Measurements from ENCODE around the gene SLC12A2.

Gene SLC12A2

DNA sequence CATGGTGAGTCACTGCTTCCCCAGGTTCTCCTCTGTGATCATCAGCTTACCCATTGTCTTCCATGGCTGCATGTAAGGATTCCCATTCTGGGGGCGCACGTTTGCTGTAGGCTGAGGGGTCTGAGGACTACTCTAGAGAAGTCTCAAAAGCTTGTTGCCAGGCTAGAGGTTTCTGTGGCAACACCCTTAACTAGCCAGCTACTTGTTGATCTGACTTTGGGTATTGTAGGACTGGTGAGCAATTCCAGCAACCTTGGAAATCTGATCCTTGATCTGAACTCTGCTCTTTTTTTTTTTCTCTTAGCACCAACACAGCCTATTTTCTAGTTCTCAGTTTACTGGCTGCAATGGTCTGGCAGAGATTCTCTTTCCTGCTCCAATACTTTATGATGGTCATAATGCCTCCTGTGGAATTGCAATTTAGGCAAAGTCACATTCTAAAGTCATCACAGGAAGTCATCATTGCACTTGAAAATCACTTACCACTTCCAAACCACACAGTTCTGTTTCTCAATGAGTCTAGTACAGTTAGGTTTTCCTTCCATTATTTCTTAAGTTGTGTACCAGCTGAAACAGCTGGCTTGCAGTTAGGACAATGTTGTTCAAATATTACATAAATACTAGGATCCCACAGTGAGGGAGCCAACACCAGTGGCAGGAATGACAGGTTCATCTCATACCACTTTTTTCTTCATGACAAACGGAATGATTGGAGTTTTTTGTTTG lies 110.3 kb downstream of the SLC12A2 start:
- Histone ChIP-seq H3K4ac (ENCODE audit: low read depth, low read length) (no peak overlapping the region), H4K12ac (ENCODE audit: low read depth, low read length) (no peak overlapping the region), H3K27me3 (ENCODE audit: insufficient read depth, low read length) (no peaks in the 10 kb centered on the region), H3K18ac (ENCODE audit: low read length) (no peak overlapping the region), H3K9ac (ENCODE audit: low read length) (no peak overlapping the region), H2AFZ (ENCODE audit: insufficient read depth, low read length, poor library complexity) (no peak overlapping the region), H2AK5ac (ENCODE audit: low read length) (no peak overlapping the region), H4K91ac (ENCODE audit: low read depth, low read length) (no peak overlapping the region), H3K4me3 (ENCODE audit: low read depth, low read length) (no peak overlapping the region), H2BK12ac (ENCODE audit: low read length) (no peak overlapping the region), H3K14ac (ENCODE audit: low read length) (no peak overlapping the region), H4K8ac (ENCODE audit: low read depth, low read length) (no peak overlapping the region), H2BK5ac (ENCODE audit: low read depth, low read length, poor library complexity) (no peak overlapping the region), H3K27ac (ENCODE audit: low read depth, low read length) (no peak overlapping the region), H3K9me3 (ENCODE audit: insufficient read depth, low read depth, low read length) (no peaks in the 10 kb centered on the region), H3K36me3 (ENCODE audit: control insufficient read depth in 1 of 2, insufficient read depth in 2 of 2, low read length in 2 of 2) (no peaks in the 10 kb centered on the region), H3K4me1 (ENCODE audit: control insufficient read depth in 1 of 2, insufficient read depth in 2 of 2, low read length in 2 of 2) (peaks cover 2 to 3% of the 10 kb centered on the region in 2 experiments), H3K79me2 (ENCODE audit: control insufficient read depth, insufficient read depth, low read length, poor library complexity) (no peaks in the 10 kb centered on the region), H3K23ac (ENCODE audit: low read length) (no peak overlapping the region), H3K79me1 (ENCODE audit: low read length) (no peaks in the 10 kb centered on the region), H2BK120ac (ENCODE audit: insufficient read depth, low read length, poor library complexity) (no peak overlapping the region), H3K4me2 (ENCODE audit: low read length) (no peak overlapping the region)
- DNase-seq, result no peak
- no CpG with 5 or more reads among the region's 3 CpGs for WGBS (ENCODE audit: extremely low coverage, insufficient coverage, insufficient read length)

DNA sequence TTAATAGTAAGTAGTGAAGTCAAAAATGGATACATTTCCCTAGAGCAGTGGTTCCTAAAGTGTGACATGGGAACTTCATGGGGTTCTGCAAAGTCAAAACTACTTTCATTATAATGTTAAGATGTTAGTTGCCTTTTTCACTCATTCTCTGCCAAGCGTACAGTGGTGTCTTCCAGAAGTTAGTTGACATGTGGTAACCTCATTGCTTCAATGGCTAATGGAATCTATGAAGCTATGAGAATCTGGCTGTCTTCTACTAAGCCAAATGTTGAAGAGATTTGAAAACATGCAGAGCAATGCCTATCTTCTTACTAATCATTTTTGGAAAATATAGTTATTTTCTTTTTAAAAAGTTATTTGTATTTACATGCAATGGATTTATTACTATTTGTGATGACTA lies 111.8 kb downstream of the SLC12A2 start:
- H2AFZ ChIP-seq (ENCODE audit: insufficient read depth, low read length, poor library complexity), result no peak overlapping the region
- no peaks in the 10 kb centered on the region for H3K9me3 ChIP-seq (ENCODE audit: insufficient read depth, low read depth, low read length)
- no peaks in the 10 kb centered on the region for H3K36me3 ChIP-seq (ENCODE audit: control insufficient read depth in 1 of 2, insufficient read depth in 2 of 2, low read length in 2 of 2)
- no peaks in the 10 kb centered on the region for H3K27me3 ChIP-seq (ENCODE audit: insufficient read depth, low read length)
- no peak overlapping the region for H3K14ac ChIP-seq (ENCODE audit: low read length)
- no peak overlapping the region for H3K27ac ChIP-seq (ENCODE audit: low read depth, low read length)
- H3K23ac ChIP-seq (ENCODE audit: low read length), result no peak overlapping the region
- no peak overlapping the region for H2AK5ac ChIP-seq (ENCODE audit: low read length)
- peaks cover 9% of the 10 kb centered on the region in 2 experiments for H3K4me1 ChIP-seq (ENCODE audit: control insufficient read depth in 1 of 2, insufficient read depth in 2 of 2, low read length in 2 of 2)
- no peak overlapping the region for H3K9ac ChIP-seq (ENCODE audit: low read length)
- no peak overlapping the region for H4K91ac ChIP-seq (ENCODE audit: low read depth, low read length)
- H3K79me2 ChIP-seq (ENCODE audit: control insufficient read depth, insufficient read depth, low read length, poor library complexity), result no peaks in the 10 kb centered on the region
- no peak for DNase-seq
- H2BK5ac ChIP-seq (ENCODE audit: low read depth, low read length, poor library complexity), result no peak overlapping the region
- no peak overlapping the region for H4K8ac ChIP-seq (ENCODE audit: low read depth, low read length)
- no peak overlapping the region for H3K4me3 ChIP-seq (ENCODE audit: low read depth, low read length)
- no peak overlapping the region for H3K4me2 ChIP-seq (ENCODE audit: low read length)
- H3K4ac ChIP-seq (ENCODE audit: low read depth, low read length), result no peak overlapping the region
- no peak overlapping the region for H2BK120ac ChIP-seq (ENCODE audit: insufficient read depth, low read length, poor library complexity)
- no CpG with 5 or more reads among the region's 1 CpG for WGBS (ENCODE audit: extremely low coverage, insufficient coverage, insufficient read length)
- no peak overlapping the region for H4K12ac ChIP-seq (ENCODE audit: low read depth, low read length)
- no peak overlapping the region for H3K18ac ChIP-seq (ENCODE audit: low read length)
- H2BK12ac ChIP-seq (ENCODE audit: low read length), result no peak overlapping the region
- no peaks in the 10 kb centered on the region for H3K79me1 ChIP-seq (ENCODE audit: low read length)

DNA sequence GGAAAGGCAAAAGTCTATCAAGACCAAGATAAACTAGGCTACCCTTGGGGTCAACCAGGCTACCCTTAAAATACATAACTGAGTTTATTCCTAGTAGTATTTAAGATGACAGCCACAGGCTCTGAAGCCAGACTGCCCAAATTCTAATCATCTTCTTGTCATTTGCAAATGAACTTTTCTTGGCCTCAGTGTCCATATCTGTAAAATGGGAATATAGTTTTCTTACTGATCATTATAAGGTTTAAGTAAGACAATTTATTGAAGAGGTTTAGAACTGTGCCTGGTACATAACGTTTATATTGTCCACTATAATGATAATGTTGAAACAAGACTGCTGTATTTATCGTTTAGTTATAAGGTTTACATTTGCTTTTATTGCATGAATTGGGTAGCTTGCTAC lies 112.5 kb downstream of the SLC12A2 start:
- H2BK120ac ChIP-seq (ENCODE audit: insufficient read depth, low read length, poor library complexity), result no peak overlapping the region
- no peaks in the 10 kb centered on the region for H3K9me3 ChIP-seq (ENCODE audit: insufficient read depth, low read depth, low read length)
- H3K27me3 ChIP-seq (ENCODE audit: insufficient read depth, low read length), result no peaks in the 10 kb centered on the region
- no peak overlapping the region for H3K23ac ChIP-seq (ENCODE audit: low read length)
- H2AK5ac ChIP-seq (ENCODE audit: low read length), result no peak overlapping the region
- H2BK12ac ChIP-seq (ENCODE audit: low read length), result no peak overlapping the region
- no peak overlapping the region for H3K4me3 ChIP-seq (ENCODE audit: low read depth, low read length)
- no peak overlapping the region for H3K4ac ChIP-seq (ENCODE audit: low read depth, low read length)
- no peak overlapping the region for H3K9ac ChIP-seq (ENCODE audit: low read length)
- no peak overlapping the region for H4K12ac ChIP-seq (ENCODE audit: low read depth, low read length)
- H3K27ac ChIP-seq (ENCODE audit: low read depth, low read length), result no peak overlapping the region
- H2AFZ ChIP-seq (ENCODE audit: insufficient read depth, low read length, poor library complexity), result no peak overlapping the region
- no peaks in the 10 kb centered on the region for H3K79me2 ChIP-seq (ENCODE audit: control insufficient read depth, insufficient read depth, low read length, poor library complexity)
- no peak overlapping the region for H3K14ac ChIP-seq (ENCODE audit: low read length)
- H3K18ac ChIP-seq (ENCODE audit: low read length), result no peak overlapping the region
- H3K4me1 ChIP-seq (ENCODE audit: control insufficient read depth in 1 of 2, insufficient read depth in 2 of 2, low read length in 2 of 2), result peaks cover 9 to 11% of the 10 kb centered on the region in 2 experiments
- H4K91ac ChIP-seq (ENCODE audit: low read depth, low read length), result no peak overlapping the region
- no peak overlapping the region for H3K4me2 ChIP-seq (ENCODE audit: low read length)
- no peaks in the 10 kb centered on the region for H3K36me3 ChIP-seq (ENCODE audit: control insufficient read depth in 1 of 2, insufficient read depth in 2 of 2, low read length in 2 of 2)
- no peaks in the 10 kb centered on the region for H3K79me1 ChIP-seq (ENCODE audit: low read length)
- H2BK5ac ChIP-seq (ENCODE audit: low read depth, low read length, poor library complexity), result no peak overlapping the region
- WGBS (ENCODE audit: extremely low coverage, insufficient coverage, insufficient read length), result no CpG with 5 or more reads among the region's 2 CpGs
- DNase-seq, result no peak
- H4K8ac ChIP-seq (ENCODE audit: low read depth, low read length), result no peak overlapping the region

DNA sequence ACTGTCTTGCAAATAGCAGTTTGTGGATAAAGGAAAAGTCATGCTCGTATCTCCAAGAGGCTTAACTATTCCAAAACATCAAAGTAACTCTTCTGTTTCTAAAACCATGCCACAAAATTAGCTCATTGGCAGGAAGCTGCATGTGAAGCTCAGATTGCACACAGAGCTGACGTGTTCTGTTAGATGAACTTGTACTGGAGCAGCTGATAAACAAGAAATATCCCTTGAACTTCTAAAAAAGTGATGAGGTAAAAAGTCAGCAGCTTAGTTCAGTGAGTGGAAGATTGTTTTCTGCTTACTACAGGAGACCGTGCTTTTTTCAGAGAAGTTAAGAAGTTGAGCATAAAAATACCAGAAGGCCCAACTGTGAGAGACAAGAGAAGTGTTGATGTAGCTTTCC lies 113.2 kb downstream of the SLC12A2 start:
- Histone ChIP-seq H3K18ac (ENCODE audit: low read length) (no peak overlapping the region), H2BK120ac (ENCODE audit: insufficient read depth, low read length, poor library complexity) (no peak overlapping the region), H3K4ac (ENCODE audit: low read depth, low read length) (no peak overlapping the region), H3K9ac (ENCODE audit: low read length) (no peak overlapping the region), H3K14ac (ENCODE audit: low read length) (no peak overlapping the region), H3K9me3 (ENCODE audit: insufficient read depth, low read depth, low read length) (no peaks in the 10 kb centered on the region), H2AK5ac (ENCODE audit: low read length) (no peak overlapping the region), H3K27ac (ENCODE audit: low read depth, low read length) (no peak overlapping the region), H2AFZ (ENCODE audit: insufficient read depth, low read length, poor library complexity) (no peak overlapping the region), H3K79me1 (ENCODE audit: low read length) (no peaks in the 10 kb centered on the region), H3K4me3 (ENCODE audit: low read depth, low read length) (no peak overlapping the region), H2BK5ac (ENCODE audit: low read depth, low read length, poor library complexity) (no peak overlapping the region), H3K4me2 (ENCODE audit: low read length) (no peak overlapping the region), H4K12ac (ENCODE audit: low read depth, low read length) (no peak overlapping the region), H4K91ac (ENCODE audit: low read depth, low read length) (no peak overlapping the region), H3K27me3 (ENCODE audit: insufficient read depth, low read length) (no peaks in the 10 kb centered on the region), H3K4me1 (ENCODE audit: control insufficient read depth in 1 of 2, insufficient read depth in 2 of 2, low read length in 2 of 2) (peaks cover 9 to 11% of the 10 kb centered on the region in 2 experiments), H4K8ac (ENCODE audit: low read depth, low read length) (no peak overlapping the region), H3K79me2 (ENCODE audit: control insufficient read depth, insufficient read depth, low read length, poor library complexity) (no peaks in the 10 kb centered on the region), H3K36me3 (ENCODE audit: control insufficient read depth in 1 of 2, insufficient read depth in 2 of 2, low read length in 2 of 2) (no peaks in the 10 kb centered on the region), H3K23ac (ENCODE audit: low read length) (no peak overlapping the region), H2BK12ac (ENCODE audit: low read length) (no peak overlapping the region)
- WGBS (ENCODE audit: extremely low coverage, insufficient coverage, insufficient read length), result no CpG with 5 or more reads among the region's 3 CpGs
- no peak for DNase-seq
